Testis (tissue), 3 donors: Measurements from ENCODE around the gene ZNF217. TPM values are rescaled to one million over a fixed set of nuclear protein-coding genes. Genes with fewer than 3 reads are reported as not detected.
A peak's percentile ranks its signal among the peaks of the same experiment; 100 is the strongest.
"Not testable (repeated sequence)": the region's sequence is repeated elsewhere in the genome, so short reads cannot be mapped to it uniquely, and the experiment has no call there.

Experiments used
- DNase-seq: peaks from one replicate; pipeline ENCODE4 v3.0.0-alpha.2; 2019
- H3K27ac ChIP-seq, 2 donors: fragments of 200-600 bp; sonication (generic); one replicate each; pipeline ENCODE4 v1.5.1; 2019
- H3K27me3 ChIP-seq: fragments of 200-600 bp; sonication (generic); one replicate; pipeline ENCODE4 v1.5.1; 2019
- H3K36me3 ChIP-seq: fragments of 200-600 bp; sonication (generic); one replicate; pipeline ENCODE4 v1.5.1; 2017; ENCODE audit warnings: low read depth; ENCODE audit errors: missing control alignments
- H3K4me1 ChIP-seq: fragments of 200-600 bp; sonication (generic); one replicate; pipeline ENCODE4 v1.5.1; 2019
- H3K4me3 ChIP-seq, 2 donors: fragments of 200-600 bp; sonication (generic); one replicate each; pipeline ENCODE4 v1.5.1; 2017 to 2019
- H3K9me3 ChIP-seq: fragments of 200-600 bp; sonication (generic); one replicate; pipeline ENCODE4 v1.5.1; 2017
- CTCF ChIP-seq, 3 experiments: fragments of 450-650 bp in 2 of 3; fragments of 200-600 bp in 1 of 3; sonication (generic) in 1 of 3; IDR thresholded peaks; one replicate each; pipeline ENCODE4 v1.5.1; 2016 to 2019; ENCODE audit warnings: antibody characterized with exemption in 3 of 3, mild to moderate bottlenecking in 2 of 3, moderate library complexity in 1 of 3
- POLR2A ChIP-seq: fragments of 450-650 bp; IDR thresholded peaks from one replicate; pipeline ENCODE4 v1.6.1; 2017; ENCODE audit warnings: antibody characterized with exemption, mild to moderate bottlenecking, moderate library complexity
- WGBS, 2 donors: methylation state at CpG; one replicate each; pipeline ENCODE4 v1.1.5; 2018; 5-methylcytosine and 5-hydroxymethylcytosine counted together
- intact Hi-C: fragments of 100-400 bp; cut with DNase I; formaldehyde crosslinking; loops from one replicate; pipeline ENCODE4 v1.15.1; 2023; ENCODE audit warnings: low total_unique reads
- polyA plus RNA-seq: library from polyadenylated mRNA; stranded (reverse); fragments of 350-450 nt; fragmentation: Illumina TruSeq; extraction: RNeasy Lipid Tissue Mini Kit (QIAGEN cat#74804); gene quantifications from one replicate; pipeline ENCODE4 v1.2.3, GENCODE V29; 2014; ENCODE audit warnings: low read depth, low replicate concordance; ENCODE audit not compliant: insufficient read depth
- total RNA-seq, 2 donors: library from RNA; depleted of rRNA; stranded (reverse); fragments of >200 nt; gene quantifications; one replicate each; pipeline ENCODE4 v1.2.3, GENCODE V29; 2016

Gene ZNF217
- total and polyA plus RNA-seq, 3 donors from 2014 or later, result 47.3 to 61.2 (median 48.6) TPM

GRCh38 chr20:53598140-53599043 is 4.8 kb upstream of the ZNF217 start:
- intact Hi-C loops, result no loop called here
- no peaks in the 10 kb centered on the region for H3K27me3 ChIP-seq
- 87 to 92% methylated on average over 9 of the region's 9 CpGs for WGBS, 2 donors
- H3K27ac ChIP-seq, result no peak overlapping the region
- H3K4me1 ChIP-seq, result peaks cover 17% of the 10 kb centered on the region
- no peaks in the 10 kb centered on the region for H3K9me3 ChIP-seq
- no peak overlapping the region for H3K4me3 ChIP-seq
- TF ChIP-seq POLR2A (no peak), CTCF (IDR thresholded peaks at IDR 0.05) (no peak)
- DNase-seq, result peak; percentile 11
- no peaks in the 10 kb centered on the region for H3K36me3 ChIP-seq

DNA sequence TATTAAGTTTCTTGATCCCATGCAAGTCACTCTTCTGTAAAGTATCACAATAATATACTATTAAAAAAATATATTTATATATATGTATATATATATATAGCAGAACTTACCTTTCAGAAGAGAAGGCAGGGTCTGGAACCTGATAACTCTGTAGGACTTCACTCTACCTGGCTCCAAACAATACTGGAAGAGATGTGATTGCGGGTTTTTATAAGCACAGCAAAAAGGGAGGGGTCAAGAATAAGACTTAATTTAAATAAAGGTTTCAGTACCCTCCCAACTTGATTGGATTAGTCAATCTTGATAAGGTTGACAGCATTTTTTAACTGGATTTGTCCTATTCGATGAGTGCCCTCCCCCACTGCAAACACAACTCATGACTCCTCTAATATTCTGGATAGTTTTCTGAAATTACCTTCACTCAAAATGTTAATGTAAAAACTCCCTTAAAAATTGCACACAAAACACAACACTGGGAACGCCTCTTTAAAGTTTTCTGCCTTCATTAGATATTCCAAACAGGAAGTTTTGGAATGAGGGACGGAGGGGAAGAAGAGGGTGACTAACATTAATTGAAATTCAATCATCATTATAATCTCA is 4.0 kb upstream of the ZNF217 start:
- TF ChIP-seq POLR2A, result no peak
- no peak for TF ChIP-seq CTCF (IDR thresholded peaks at IDR 0.05)
- intact Hi-C loops, result no loop called here
- H3K36me3 ChIP-seq, result no peaks in the 10 kb centered on the region
- no peak overlapping the region for H3K4me3 ChIP-seq
- H3K27me3 ChIP-seq, result no peaks in the 10 kb centered on the region
- peaks cover 17% of the 10 kb centered on the region for H3K4me1 ChIP-seq
- DNase-seq, result no peak
- H3K9me3 ChIP-seq, result no peaks in the 10 kb centered on the region
- WGBS, 2 donors, result 74 to 88% methylated on average over 4 of the region's 4 CpGs
- peak overlapping the region in 1 of 2 donors; percentile 97 for H3K27ac ChIP-seq

DNA sequence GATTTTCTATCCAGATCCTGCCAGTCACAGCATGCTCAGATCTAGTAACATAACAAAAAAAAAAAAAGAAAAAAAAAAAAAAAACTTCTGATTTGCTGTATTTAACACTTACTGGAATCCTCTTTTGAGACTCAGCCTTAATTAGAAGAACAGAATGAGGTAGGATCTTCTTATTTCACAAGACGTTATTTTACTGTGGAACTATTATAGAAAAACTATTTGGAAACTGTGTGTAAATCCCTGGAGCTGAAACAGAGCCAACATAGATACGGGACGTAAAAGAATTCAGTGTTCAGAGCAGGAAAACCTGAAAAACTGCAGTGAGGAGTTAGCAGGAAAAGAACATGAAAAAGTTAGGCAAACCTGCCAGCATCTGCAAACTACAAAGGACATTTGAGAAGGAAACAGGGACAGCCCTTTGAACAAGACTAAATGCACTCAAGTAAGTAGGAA is 3.4 kb upstream of the ZNF217 start:
- WGBS, 2 donors, result 28 to 29% methylated on average over 3 of the region's 3 CpGs
- no peak for TF ChIP-seq CTCF (IDR thresholded peaks at IDR 0.05)
- no peak for TF ChIP-seq POLR2A

DNA sequence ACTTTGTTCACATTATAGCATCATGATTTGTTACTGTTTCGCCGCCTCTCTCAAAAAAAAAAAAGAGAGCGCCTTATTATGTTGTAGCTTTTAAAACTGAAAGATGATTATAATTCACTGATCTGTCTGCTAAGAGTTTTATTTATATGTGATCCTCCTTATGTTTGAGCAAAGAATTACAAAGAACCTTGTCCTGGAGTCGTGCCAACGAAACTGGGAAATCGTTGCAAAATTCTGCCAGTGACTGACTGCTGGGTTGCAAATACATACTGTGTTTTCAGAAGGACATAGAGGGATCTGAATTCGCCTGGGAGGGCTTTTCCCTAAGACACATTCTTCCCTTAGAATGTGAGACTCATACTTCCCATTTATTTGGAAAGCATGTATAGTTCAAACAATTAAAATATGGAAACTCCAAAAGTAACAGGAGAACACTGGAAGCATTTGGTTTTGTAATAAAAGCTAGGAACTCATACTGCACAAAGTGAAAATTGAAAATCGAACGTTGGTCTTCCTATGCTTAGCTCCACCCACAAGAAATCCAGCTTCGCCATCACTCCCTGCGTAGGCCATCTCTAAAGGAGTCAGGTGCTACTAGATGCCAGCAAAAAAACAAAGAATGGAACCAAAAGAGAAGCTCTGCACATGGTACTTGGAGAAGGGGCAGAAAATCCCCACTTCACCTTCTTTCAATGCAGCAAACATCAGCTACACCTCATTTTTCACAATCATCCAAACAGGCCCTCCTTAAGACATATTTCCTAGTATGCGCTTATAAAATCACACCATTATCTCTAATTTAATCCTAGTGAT is 2.8 kb upstream of the ZNF217 start:
- Histone ChIP-seq H3K27ac (peak overlapping the region; percentile 59 to 97), H3K4me1 (peaks cover 23% of the 10 kb centered on the region)
- H3K36me3 ChIP-seq, H3K9me3 ChIP-seq, H3K27me3 ChIP-seq, H3K4me3 ChIP-seq, intact Hi-C loops: not testable (repeated sequence)
- WGBS, 2 donors, result 27 to 31% methylated on average over 12 of the region's 12 CpGs
- DNase-seq, result peak; percentile 44

More for the DNA sequence above, 3.4 kb upstream of the ZNF217 start:
- peaks cover 18% of the 10 kb centered on the region for H3K4me1 ChIP-seq
- no peaks in the 10 kb centered on the region for H3K27me3 ChIP-seq
- DNase-seq, result peak; percentile 16
- H3K4me3 ChIP-seq, result no peak overlapping the region
- H3K27ac ChIP-seq, result peak overlapping the region in 1 of 2 donors; percentile 97
- intact Hi-C loops, result no loop called here
- H3K9me3 ChIP-seq, result no peaks in the 10 kb centered on the region
- no peaks in the 10 kb centered on the region for H3K36me3 ChIP-seq

- H3K36me3 ChIP-seq, H3K4me3 ChIP-seq, DNase-seq, H3K27me3 ChIP-seq, intact Hi-C loops, H3K9me3 ChIP-seq: not testable (repeated sequence)
- 23 to 26% methylated on average over 3 of the region's 3 CpGs for WGBS, 2 donors
- peak overlapping the region in 1 of 2 donors; percentile 97 for H3K27ac ChIP-seq
- H3K4me1 ChIP-seq, result peaks cover 23% of the 10 kb centered on the region
Observed at GRCh38 chr20:53595742-53596141, 2.1 kb upstream of the ZNF217 start.
